HCT116 (cell line): Measurements from ENCODE around the gene CCNG1.

Experiments
- EZH2 ChIP-seq: fragments of 200-600 bp; sonication (generic); IDR thresholded peaks from 2 replicates; pipeline ENCODE4 v1.6.1; 2017; ENCODE audit warnings: antibody characterized with exemption, mixed run types
- EZH2phosphoT487 ChIP-seq: fragments of 200-600 bp; IDR thresholded peaks from 2 replicates; pipeline ENCODE4 v1.6.1; 2018; ENCODE audit warnings: antibody characterized with exemption, borderline replicate concordance
- JUND ChIP-seq: IDR thresholded peaks from 2 replicates; pipeline ENCODE4 v1.6.1; 2012
- POLR2A ChIP-seq: IDR thresholded peaks from 2 replicates; pipeline ENCODE4 v1.7.0; 2011; ENCODE audit warnings: borderline replicate concordance; ENCODE audit not compliant: insufficient read depth, insufficient read length; ENCODE audit errors: extremely low read depth
- POLR2AphosphoS5 ChIP-seq: IDR thresholded peaks from 2 replicates; pipeline ENCODE4 v1.6.1; 2011; ENCODE audit warnings: mild to moderate bottlenecking, low read depth, low read length, moderate library complexity
- RAD21 ChIP-seq: IDR thresholded peaks from 2 replicates; pipeline ENCODE4 v1.6.1; 2012; ENCODE audit warnings: low read depth, mild to moderate bottlenecking
- SIN3A ChIP-seq: IDR thresholded peaks from 2 replicates; pipeline ENCODE4 v1.6.1; 2012; ENCODE audit warnings: low read depth
- TCF7L2 ChIP-seq: IDR thresholded peaks from 2 replicates; pipeline ENCODE4 v1.7.0; 2011; ENCODE audit warnings: borderline replicate concordance, inconsistent platforms; ENCODE audit not compliant: insufficient read depth, insufficient read length; ENCODE audit errors: extremely low read depth
- YY1 ChIP-seq: IDR thresholded peaks from 2 replicates; pipeline ENCODE4 v1.6.1; 2011; ENCODE audit warnings: low read length, low read depth, moderate library complexity, mild to moderate bottlenecking; ENCODE audit not compliant: insufficient replicate concordance; ENCODE audit errors: extremely low read depth
- TF ChIP-seq, protein P1 (sequence below), 3 experiments: fragments of 200-600 bp in 1 of 3; sonication (generic) in 1 of 3; IDR thresholded peaks in 2 of 3; conservative IDR thresholded peaks in 1 of 3; 2 replicates each; pipeline ENCODE4 v1.5.1; 2012 to 2017; ENCODE audit warnings: low read depth in 2 of 3, low read length in 2 of 3, antibody characterized with exemption in 1 of 3, borderline replicate concordance in 1 of 3, control low read depth in 1 of 3, mild to moderate bottlenecking in 1 of 3, mixed read lengths in 1 of 3, mixed run types in 1 of 3, moderate library complexity in 1 of 3; ENCODE audit not compliant: insufficient read depth in 1 of 3
- TF ChIP-seq, protein P2 (sequence below): IDR thresholded peaks from 2 replicates; pipeline ENCODE4 v1.6.1; 2011; ENCODE audit warnings: mild to moderate bottlenecking, low read length, moderate library complexity; ENCODE audit not compliant: insufficient replicate concordance; ENCODE audit errors: extremely low read depth
- TF ChIP-seq, protein P3 (sequence below): IDR thresholded peaks from 2 replicates; pipeline ENCODE4 v1.6.1; 2012

DNA sequence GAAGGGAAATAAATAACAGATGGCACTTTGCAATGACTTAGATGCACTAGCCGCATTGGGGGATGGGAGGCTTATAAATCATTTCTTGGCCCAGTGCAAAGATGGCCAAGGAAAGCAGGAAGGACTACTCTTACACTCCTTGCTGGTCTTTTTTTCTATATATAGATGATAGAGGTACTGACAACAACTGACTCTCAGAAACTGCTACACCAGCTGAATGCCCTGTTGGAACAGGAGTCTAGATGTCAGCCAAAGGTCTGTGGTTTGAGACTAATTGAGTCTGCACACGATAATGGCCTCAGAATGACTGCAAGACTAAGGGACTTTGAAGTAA is 1.7 kb downstream of the CCNG1 start:
- TF ChIP-seq POLR2A (no peak), RAD21 (no peak), EZH2 (no peak), EZH2phosphoT487 (no peak), POLR2AphosphoS5 (no peak), YY1 (no peak), SIN3A (no peak), TCF7L2 (no peak), JUND (no peak)
- TF ChIP-seq, protein P1, sequence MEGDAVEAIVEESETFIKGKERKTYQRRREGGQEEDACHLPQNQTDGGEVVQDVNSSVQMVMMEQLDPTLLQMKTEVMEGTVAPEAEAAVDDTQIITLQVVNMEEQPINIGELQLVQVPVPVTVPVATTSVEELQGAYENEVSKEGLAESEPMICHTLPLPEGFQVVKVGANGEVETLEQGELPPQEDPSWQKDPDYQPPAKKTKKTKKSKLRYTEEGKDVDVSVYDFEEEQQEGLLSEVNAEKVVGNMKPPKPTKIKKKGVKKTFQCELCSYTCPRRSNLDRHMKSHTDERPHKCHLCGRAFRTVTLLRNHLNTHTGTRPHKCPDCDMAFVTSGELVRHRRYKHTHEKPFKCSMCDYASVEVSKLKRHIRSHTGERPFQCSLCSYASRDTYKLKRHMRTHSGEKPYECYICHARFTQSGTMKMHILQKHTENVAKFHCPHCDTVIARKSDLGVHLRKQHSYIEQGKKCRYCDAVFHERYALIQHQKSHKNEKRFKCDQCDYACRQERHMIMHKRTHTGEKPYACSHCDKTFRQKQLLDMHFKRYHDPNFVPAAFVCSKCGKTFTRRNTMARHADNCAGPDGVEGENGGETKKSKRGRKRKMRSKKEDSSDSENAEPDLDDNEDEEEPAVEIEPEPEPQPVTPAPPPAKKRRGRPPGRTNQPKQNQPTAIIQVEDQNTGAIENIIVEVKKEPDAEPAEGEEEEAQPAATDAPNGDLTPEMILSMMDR (IDR thresholded peaks at IDR 0.05 in 2 of 3, conservative IDR thresholded peaks at IDR 0.05 in 1 of 3; ENCODE audit: borderline replicate concordance in 1 of 3, insufficient read depth in 1 of 3, low read depth in 2 of 3, low read length in 2 of 3) = no peak
- TF ChIP-seq, protein P2, sequence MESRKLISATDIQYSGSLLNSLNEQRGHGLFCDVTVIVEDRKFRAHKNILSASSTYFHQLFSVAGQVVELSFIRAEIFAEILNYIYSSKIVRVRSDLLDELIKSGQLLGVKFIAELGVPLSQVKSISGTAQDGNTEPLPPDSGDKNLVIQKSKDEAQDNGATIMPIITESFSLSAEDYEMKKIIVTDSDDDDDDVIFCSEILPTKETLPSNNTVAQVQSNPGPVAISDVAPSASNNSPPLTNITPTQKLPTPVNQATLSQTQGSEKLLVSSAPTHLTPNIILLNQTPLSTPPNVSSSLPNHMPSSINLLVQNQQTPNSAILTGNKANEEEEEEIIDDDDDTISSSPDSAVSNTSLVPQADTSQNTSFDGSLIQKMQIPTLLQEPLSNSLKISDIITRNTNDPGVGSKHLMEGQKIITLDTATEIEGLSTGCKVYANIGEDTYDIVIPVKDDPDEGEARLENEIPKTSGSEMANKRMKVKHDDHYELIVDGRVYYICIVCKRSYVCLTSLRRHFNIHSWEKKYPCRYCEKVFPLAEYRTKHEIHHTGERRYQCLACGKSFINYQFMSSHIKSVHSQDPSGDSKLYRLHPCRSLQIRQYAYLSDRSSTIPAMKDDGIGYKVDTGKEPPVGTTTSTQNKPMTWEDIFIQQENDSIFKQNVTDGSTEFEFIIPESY = no peak
- TF ChIP-seq, protein P3, sequence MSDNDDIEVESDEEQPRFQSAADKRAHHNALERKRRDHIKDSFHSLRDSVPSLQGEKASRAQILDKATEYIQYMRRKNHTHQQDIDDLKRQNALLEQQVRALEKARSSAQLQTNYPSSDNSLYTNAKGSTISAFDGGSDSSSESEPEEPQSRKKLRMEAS = no peak
